H54 (cell line): ENCODE results near the gene VIPR1.

Experiments used
- DNase-seq: peaks from one replicate; pipeline ENCODE4 v3.0.0; 2011; ENCODE audit warnings: low spot score, mixed read lengths; ENCODE audit not compliant: insufficient read length
- FAIRE-seq: peaks from 3 replicates; lab custom pipeline; 2011; peaks lifted over from hg19 to GRCh38; lab: Jason Lieb, UNC
- POLR2A ChIP-seq: IDR thresholded peaks from 2 replicates; pipeline ENCODE4 v1.6.1; 2011; ENCODE audit warnings: low read depth, mild to moderate bottlenecking, low read length

The VIPR1 gene

GRCh38 chr3:42489116-42489936 lies 13.1 kb upstream of the VIPR1 start:
- no peak for FAIRE-seq
- DNase-seq = no peak
- no peak for TF ChIP-seq POLR2A

GRCh38 chr3:42489937-42490227 lies 12.6 kb upstream of the VIPR1 start:
- DNase-seq (no peak), FAIRE-seq (no peak)
- no peak for TF ChIP-seq POLR2A

- TF ChIP-seq POLR2A = no peak
- FAIRE-seq = no peak
- no peak for DNase-seq
Observed at GRCh38 chr3:42490243-42490642, 12.2 kb upstream of the VIPR1 start.

- FAIRE-seq = no peak
Observed at GRCh38 chr3:42491881-42492507, 10.4 kb upstream of the VIPR1 start.

GRCh38 chr3:42492508-42493080 lies 9.8 kb upstream of the VIPR1 start:
- FAIRE-seq = no peak
- TF ChIP-seq POLR2A = no peak
- DNase-seq = no peak

More at GRCh38 chr3:42491881-42492507, 10.4 kb upstream of the VIPR1 start:
- DNase-seq = no peak
- no peak for TF ChIP-seq POLR2A

GRCh38 chr3:42493126-42493797 lies 9.2 kb upstream of the VIPR1 start:
- FAIRE-seq (no peak), DNase-seq (no peak)
- no peak for TF ChIP-seq POLR2A

GRCh38 chr3:42493798-42494151 lies 8.7 kb upstream of the VIPR1 start:
- no peak for FAIRE-seq
- no peak for DNase-seq
- TF ChIP-seq POLR2A = no peak

- no peak for TF ChIP-seq POLR2A
Observed at GRCh38 chr3:42495393-42495792, 7.0 kb upstream of the VIPR1 start.

GRCh38 chr3:42497009-42497731 lies 5.3 kb upstream of the VIPR1 start:
- no peak for TF ChIP-seq POLR2A
- FAIRE-seq = no peak
- no peak for DNase-seq

More at GRCh38 chr3:42495393-42495792, 7.0 kb upstream of the VIPR1 start:
- DNase-seq (no peak), FAIRE-seq (no peak)

GRCh38 chr3:42498034-42498433 lies 4.4 kb upstream of the VIPR1 start:
- FAIRE-seq = no peak

GRCh38 chr3:42498791-42499477 lies 3.5 kb upstream of the VIPR1 start:
- FAIRE-seq (no peak), DNase-seq (no peak)
- no peak for TF ChIP-seq POLR2A

More at GRCh38 chr3:42498034-42498433, 4.4 kb upstream of the VIPR1 start:
- TF ChIP-seq POLR2A = no peak
- DNase-seq = no peak

GRCh38 chr3:42499478-42499871 lies 3.0 kb upstream of the VIPR1 start:
- no peak for TF ChIP-seq POLR2A
- DNase-seq (no peak), FAIRE-seq (no peak)

- TF ChIP-seq POLR2A = no peak
- no peak for DNase-seq
- no peak for FAIRE-seq
Observed at GRCh38 chr3:42500091-42500490, 2.4 kb upstream of the VIPR1 start.
